Heart left ventricle (tissue), 13 donors: ENCODE measurements around the gene CETN1.

Experiments used
- POLR2A ChIP-seq, 2 donors: fragments of 450-650 bp; IDR thresholded peaks; one replicate each; pipeline ENCODE4 v1.6.1; 2017; ENCODE audit warnings: antibody characterized with exemption in 2 of 2, mild to moderate bottlenecking in 2 of 2, moderate library complexity in 2 of 2
- TF ChIP-seq, protein P1 (sequence below), 12 donors: fragments of 200-600 bp; sonication (generic) in 4 of 12; IDR thresholded peaks; one replicate each; pipeline versions ENCODE4 v1.5.0 to v1.8.0; 2018 to 2022; ENCODE audit warnings: antibody characterized with exemption in 12 of 12, mild to moderate bottlenecking in 5 of 12
- donor health status: ischemic (EF 13 %, LVEDD 7.1; RV severe dilation, severe dysfunction).
- donor health status: DM: no; HTN: yes; CAD: no.
- donor health status: DM: no; HTN: no; CAD: no.
- donor health status: ischemic (EF 25% LVEDD 6.9; RV normal size, moderate dysfunction).
- donor health status: ischemic (EF 25% LVEDD 5.7; RV mildly dilated, moderate dysfunction).
- donor health status: ischemic (EF 35%, LVEDD 5.7; RV mildly dilated, moderate dysfunction).
- donor health status: nonischemic (EF 11% LVEDD 7.7; RV severe dilation, severe dysfunction).
- donor health status: DM: yes; HTN: yes; CAD: no.
- donor health status: PGD.
- donor health status: ischemic (EF 29% LVEDD 5.4; RV normal size, mild dysfunction).
- donor health status: nonischemic (EF 23%, LVEDD 6.1; RV moderate dilation, normal function).

- TF ChIP-seq POLR2A (IDR thresholded peaks at IDR 0.05), result no peak
- TF ChIP-seq, protein P1, sequence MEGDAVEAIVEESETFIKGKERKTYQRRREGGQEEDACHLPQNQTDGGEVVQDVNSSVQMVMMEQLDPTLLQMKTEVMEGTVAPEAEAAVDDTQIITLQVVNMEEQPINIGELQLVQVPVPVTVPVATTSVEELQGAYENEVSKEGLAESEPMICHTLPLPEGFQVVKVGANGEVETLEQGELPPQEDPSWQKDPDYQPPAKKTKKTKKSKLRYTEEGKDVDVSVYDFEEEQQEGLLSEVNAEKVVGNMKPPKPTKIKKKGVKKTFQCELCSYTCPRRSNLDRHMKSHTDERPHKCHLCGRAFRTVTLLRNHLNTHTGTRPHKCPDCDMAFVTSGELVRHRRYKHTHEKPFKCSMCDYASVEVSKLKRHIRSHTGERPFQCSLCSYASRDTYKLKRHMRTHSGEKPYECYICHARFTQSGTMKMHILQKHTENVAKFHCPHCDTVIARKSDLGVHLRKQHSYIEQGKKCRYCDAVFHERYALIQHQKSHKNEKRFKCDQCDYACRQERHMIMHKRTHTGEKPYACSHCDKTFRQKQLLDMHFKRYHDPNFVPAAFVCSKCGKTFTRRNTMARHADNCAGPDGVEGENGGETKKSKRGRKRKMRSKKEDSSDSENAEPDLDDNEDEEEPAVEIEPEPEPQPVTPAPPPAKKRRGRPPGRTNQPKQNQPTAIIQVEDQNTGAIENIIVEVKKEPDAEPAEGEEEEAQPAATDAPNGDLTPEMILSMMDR (IDR thresholded peaks at IDR 0.05), result no peak
These were observed 30.2 kb downstream of the CETN1 start for GRCh38 chr18:610214-610928.
